Measurements from ENCODE around the gene KRT8. TPM values are rescaled to one million over a fixed set of nuclear protein-coding genes. Genes with fewer than 3 reads are reported as not detected.

Gene KRT8
- total RNA-seq, 1 experiment from 2014 or later = 1,655 TPM

DNA sequence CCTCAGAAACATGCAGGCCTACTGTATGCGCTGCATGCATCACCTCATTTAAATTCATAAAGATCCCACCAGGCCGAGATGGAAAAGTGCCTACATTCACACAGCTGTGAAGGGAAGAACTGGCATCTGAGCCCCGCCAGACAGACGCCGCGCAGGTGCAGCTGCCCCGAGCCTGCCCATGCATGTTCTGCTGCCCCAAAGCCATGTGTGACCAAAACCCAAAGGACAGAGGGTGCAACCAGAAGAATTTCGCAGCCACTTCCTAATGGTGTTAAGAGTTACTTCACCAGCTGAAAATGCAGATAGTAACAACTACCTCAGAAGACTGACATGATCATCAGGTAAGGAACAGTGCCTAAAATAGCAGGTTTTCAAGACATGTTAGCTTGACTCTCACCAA is 13.5 kb upstream of the KRT8 start:
- BruUV-seq (replicated peaks) = no TSS peak
- no peaks in the 10 kb centered on the region for H3K9me2 ChIP-seq (ENCODE audit: insufficient read depth)
- H3K27ac ChIP-seq (ENCODE audit: low read depth, low read length) = no peak overlapping the region
- H3K4me1 ChIP-seq (ENCODE audit: control insufficient read depth in 1 of 2, insufficient read depth in 2 of 2, low read length in 2 of 2) = peaks cover 15 to 28% of the 10 kb centered on the region in 2 experiments; a peak in 3 of 4 replicates
- intact Hi-C loops (cut with micrococcal nuclease) = no loop called here
- no peak overlapping the region for H2AFZ ChIP-seq (ENCODE audit: low read depth, low read length, poor library complexity, severe bottlenecking)
- ChIA-PET POLR2A (interaction anchor here (14.5 kb wide), 1 partner anchor 12 kb away, joined by 262 read pairs; the partner anchor contains the start of gene KRT8), RAD21 (ENCODE audit: low non-redundant PET in 1 of 2, low total read pairs in 2 of 2, uncharacterized antibody in 2 of 2, unreplicated experiment in 2 of 2) (no interaction called here), CTCF (interaction anchor here (1.0 to 1.4 kb wide), 2 partner anchors 9 to 63 kb away, joined by 3 read pairs; no protein-coding TSS in a partner anchor)
- no peaks in the 10 kb centered on the region for H4K20me1 ChIP-seq (ENCODE audit: insufficient read depth)
- no peaks in the 10 kb centered on the region for H3K36me3 ChIP-seq (ENCODE audit: control insufficient read depth in 1 of 2, insufficient read depth in 2 of 2, low read length in 2 of 2)
- H3K9me3 ChIP-seq (ENCODE audit: control insufficient read depth in 1 of 2, insufficient read depth in 1 of 2, low read depth in 1 of 2, low read length in 2 of 2) = no peaks in the 10 kb centered on the region
- no peak overlapping the region for H3K4me3 ChIP-seq (replicated peaks in 1 of 2; ENCODE audit: low read depth in 1 of 2, low read length in 2 of 2)
- DNase-seq (ENCODE audit: low read depth, low spot score) (no peak), ATAC-seq (no peak)
- no peaks in the 10 kb centered on the region for H3K27me3 ChIP-seq (ENCODE audit: insufficient read depth, low read length)
- H3K9ac ChIP-seq (ENCODE audit: low read length) = no peak overlapping the region
- TF ChIP-seq REST (IDR thresholded peaks at IDR 0.05; ENCODE audit: low read depth) (no peak), EZH2phosphoT487 (IDR thresholded peaks at IDR 0.05; ENCODE audit: borderline replicate concordance) (no peak), EZH2 (IDR thresholded peaks at IDR 0.05) (no peak), ZNF274 (IDR thresholded peaks at IDR 0.05; ENCODE audit: low read depth, low read length) (no peak), ZFX (IDR thresholded peaks at IDR 0.05) (no peak), EGR1 (IDR thresholded peaks at IDR 0.05; ENCODE audit: low read depth) (no peak), SP1 (IDR thresholded peaks at IDR 0.05; ENCODE audit: low read depth) (no peak), RAD21 (IDR thresholded peaks at IDR 0.05; ENCODE audit: low read depth) (no peak), JUND (IDR thresholded peaks at IDR 0.05) (no peak), YY1 (IDR thresholded peaks at IDR 0.05; ENCODE audit: extremely low read depth, insufficient replicate concordance, low read depth, low read length) (no peak), ELF1 (IDR thresholded peaks at IDR 0.05; ENCODE audit: borderline replicate concordance, low read depth) (no peak), POLR2A (IDR thresholded peaks at IDR 0.05; ENCODE audit: borderline replicate concordance, extremely low read depth, insufficient read depth, insufficient read length) (no peak)
- no peaks in the 10 kb centered on the region for H3K79me2 ChIP-seq (ENCODE audit: insufficient read depth, low read length)
- H3K4me2 ChIP-seq (ENCODE audit: low read length) = no peak overlapping the region
